A549 (cell line): ENCODE results near the gene EFS. TPM values are rescaled to one million over a fixed set of nuclear protein-coding genes. Genes with fewer than 3 reads are reported as not detected.
A peak's percentile ranks its signal among the peaks of the same experiment; 100 is the strongest.

Experiments used
- ATAC-seq, 2 experiments: fragments of 200-7000 bp in 1 of 2; fragments of >200 bp in 1 of 2; cut with Nextera tagmentation in 1 of 2; cut with Tn5 transposase in 1 of 2; 3 replicates each; pipeline versions ENCODE4 v1.8.0 to v1.9.1; 2018 to 2020; ENCODE audit warnings: mild to moderate bottlenecking in 1 of 2, moderate library complexity in 1 of 2
- CTCF ChIA-PET: fragments of 300-600 bp; sonication (Branson Sonifier 250); formaldehyde crosslinking; extraction: SDS; loops from one replicate; lab custom pipeline; 2021; ENCODE audit warnings: antibody characterized with exemption, inconsistent platforms; lab: Yijun Ruan, JAX
- POLR2A ChIA-PET: fragments of 350-600 bp; formaldehyde crosslinking; extraction: SDS; loops from one replicate; lab custom pipeline; 2021; ENCODE audit warnings: antibody characterized with exemption, inconsistent platforms; lab: Yijun Ruan, JAX
- DNase-seq, 2 experiments: peaks; one replicate each; pipeline versions ENCODE4 v3.0.0 to v3.0.0-alpha.2; 2011 to 2016; ENCODE audit warnings: low read depth in 1 of 2, low spot score in 1 of 2
- FAIRE-seq: peaks from 2 replicates; lab custom pipeline; 2011; peaks lifted over from hg19 to GRCh38; lab: Jason Lieb, UNC
- H3K27ac ChIP-seq, 2 experiments: fragments of >200 bp; sonication (Bioruptor Twin); formaldehyde crosslinking; 3 replicates each; pipeline ENCODE4 v1.5.1; 2016 to 2017
- H3K4me1 ChIP-seq: fragments of >200 bp; sonication (Bioruptor Twin); formaldehyde crosslinking; 3 replicates; pipeline ENCODE4 v1.6.1; 2016
- H3K4me2 ChIP-seq: fragments of >200 bp; sonication (Bioruptor Twin); formaldehyde crosslinking; 3 replicates; pipeline ENCODE4 v1.6.1; 2016
- H3K4me3 ChIP-seq: fragments of >200 bp; sonication (Bioruptor Twin); formaldehyde crosslinking; 3 replicates; pipeline ENCODE4 v1.5.1; 2016
- H3K9me3 ChIP-seq: fragments of >200 bp; sonication (Bioruptor Twin); formaldehyde crosslinking; 3 replicates; pipeline ENCODE4 v1.6.1; 2016
- CBX2 ChIP-seq: fragments of 200-600 bp; sonication (generic); IDR thresholded peaks from 2 replicates; pipeline ENCODE4 v1.6.1; 2016; ENCODE audit warnings: low read depth, mild to moderate bottlenecking, borderline replicate concordance
- CEBPB ChIP-seq, 2 experiments: fragments of >200 bp in 1 of 2; sonication (Bioruptor Twin) in 1 of 2; formaldehyde crosslinking in 1 of 2; IDR thresholded peaks; 2 replicates each; pipeline ENCODE4 v1.6.1; 2012 to 2016
- CHD4 ChIP-seq: fragments of 200-600 bp; sonication (generic); IDR thresholded peaks from 2 replicates; pipeline ENCODE4 v1.6.1; 2016; ENCODE audit warnings: antibody characterized with exemption, mild to moderate bottlenecking, borderline replicate concordance
- EHF ChIP-seq: fragments of 250-450 bp; sonication (Bioruptor Pico); IDR thresholded peaks from 2 replicates; pipeline ENCODE4 v1.5.0; 2020; ENCODE audit warnings: mild to moderate bottlenecking
- EHMT2 ChIP-seq: fragments of 200-600 bp; sonication (generic); IDR thresholded peaks from 2 replicates; pipeline ENCODE4 v1.6.1; 2016; ENCODE audit warnings: antibody characterized with exemption, low read depth, mild to moderate bottlenecking, moderate library complexity
- ESRRA ChIP-seq: fragments of 150-350 bp; IDR thresholded peaks from 2 replicates; pipeline ENCODE4 v1.6.1; 2014; ENCODE audit warnings: mild to moderate bottlenecking, low read length, borderline replicate concordance
- FOSB ChIP-seq: fragments of 250-450 bp; sonication (Bioruptor Pico); IDR thresholded peaks from 2 replicates; pipeline ENCODE4 v1.5.0; 2020; ENCODE audit warnings: mild to moderate bottlenecking, moderate library complexity
- FOXS1 ChIP-seq: fragments of 250-450 bp; sonication (Bioruptor Pico); IDR thresholded peaks from 2 replicates; pipeline ENCODE4 v1.5.0; 2020; ENCODE audit warnings: mild to moderate bottlenecking, moderate library complexity
- HEYL ChIP-seq: fragments of 250-450 bp; sonication (Bioruptor Pico); IDR thresholded peaks from 2 replicates; pipeline ENCODE4 v1.8.0; 2021; ENCODE audit warnings: mild to moderate bottlenecking, moderate library complexity
- HOXA7 ChIP-seq: fragments of 250-450 bp; sonication (Bioruptor Pico); IDR thresholded peaks from 2 replicates; pipeline ENCODE4 v1.5.0; 2020; ENCODE audit warnings: mild to moderate bottlenecking, moderate library complexity
- HOXB13 ChIP-seq: fragments of 250-450 bp; sonication (Bioruptor Pico); IDR thresholded peaks from 2 replicates; pipeline ENCODE4 v1.5.0; 2020; ENCODE audit warnings: low read depth, mild to moderate bottlenecking, moderate library complexity
- JUNB ChIP-seq: fragments of >200 bp; sonication (Bioruptor Twin); formaldehyde crosslinking; IDR thresholded peaks from 2 replicates; pipeline ENCODE4 v1.6.1; 2016
- KDM5A ChIP-seq: fragments of 200-600 bp; sonication (generic); IDR thresholded peaks from 2 replicates; pipeline ENCODE4 v1.6.1; 2016; ENCODE audit warnings: antibody characterized with exemption, mild to moderate bottlenecking
- NFE2L2 ChIP-seq: fragments of 150-350 bp; conservative IDR thresholded peaks from 2 replicates; pipeline ENCODE4 v1.6.1; 2014; ENCODE audit warnings: low read length
- NR3C1 ChIP-seq: fragments of >200 bp; sonication (Bioruptor Twin); formaldehyde crosslinking; IDR thresholded peaks from 3 replicates; pipeline ENCODE4 v1.6.1; 2017
- PHF8 ChIP-seq: fragments of 200-600 bp; sonication (generic); IDR thresholded peaks from 2 replicates; pipeline ENCODE4 v1.6.1; 2016; ENCODE audit warnings: low read depth, mild to moderate bottlenecking, antibody characterized with exemption, moderate library complexity, borderline replicate concordance
- POLR2A ChIP-seq: IDR thresholded peaks from 2 replicates; pipeline ENCODE4 v1.6.1; 2012; ENCODE audit warnings: mild to moderate bottlenecking, low read length
- RCOR1 ChIP-seq: fragments of 150-350 bp; IDR thresholded peaks from 2 replicates; pipeline ENCODE4 v1.6.1; 2014; ENCODE audit warnings: antibody characterized with exemption, low read length, low read depth
- RFX5 ChIP-seq: fragments of 450-650 bp; IDR thresholded peaks from 2 replicates; pipeline ENCODE4 v1.7.1; 2014; ENCODE audit warnings: antibody characterized with exemption, mild to moderate bottlenecking, moderate library complexity
- SREBF2 ChIP-seq: fragments of 450-650 bp; IDR thresholded peaks from 2 replicates; pipeline ENCODE4 v1.6.1; 2014; ENCODE audit warnings: mild to moderate bottlenecking, moderate library complexity
- ZFP36 ChIP-seq: fragments of 450-650 bp; IDR thresholded peaks from 2 replicates; pipeline ENCODE4 v1.6.1; 2014; ENCODE audit warnings: borderline replicate concordance; ENCODE audit not compliant: partially characterized antibody
- ZNF302 ChIP-seq: fragments of 250-450 bp; sonication (Bioruptor Pico); IDR thresholded peaks from 2 replicates; pipeline ENCODE4 v1.9.0; 2021; ENCODE audit warnings: inconsistent platforms, mild to moderate bottlenecking, moderate library complexity
- WGBS: methylation state at CpG from one replicate; pipeline ENCODE4 v1.1.6; 2017; ENCODE audit errors: missing lambda C conversion rate; 5-methylcytosine and 5-hydroxymethylcytosine counted together
- polyA plus RNA-seq, 4 experiments: library from polyadenylated mRNA; depleted of rRNA in 3 of 4; stranded (reverse); fragments of >200 nt; fragmentation: RNase III in 1 of 4; extraction: RNeasy Plus Mini Kit Qiagen cat#74134 plus additional on column Dnase treatment in 1 of 4; gene quantifications; 2 replicates in 3 of 4; 3 replicates in 1 of 4; pipeline ENCODE4 v1.2.3, GENCODE V29; 2011 to 2017
- TF ChIP-seq, protein P1 (sequence below): IDR thresholded peaks from 2 replicates; pipeline ENCODE4 v1.6.1; 2012
- TF ChIP-seq, protein P2 (sequence below): fragments of >200 bp; sonication (Bioruptor Twin); formaldehyde crosslinking; IDR thresholded peaks from 3 replicates; pipeline ENCODE4 v1.5.1; 2016
- TF ChIP-seq, protein P3 (sequence below): fragments of >200 bp; sonication (Bioruptor Twin); formaldehyde crosslinking; IDR thresholded peaks from 2 replicates; pipeline ENCODE4 v1.6.1; 2016
- TF ChIP-seq, protein P4 (sequence below): fragments of 200-600 bp; sonication (generic); IDR thresholded peaks from 2 replicates; pipeline ENCODE4 v1.6.1; 2016; ENCODE audit warnings: antibody characterized with exemption, mild to moderate bottlenecking, moderate library complexity

Gene EFS
- polyA plus RNA-seq, 2 of the 4 experiments (the other 2 are of a cell fraction): not detected

DNA sequence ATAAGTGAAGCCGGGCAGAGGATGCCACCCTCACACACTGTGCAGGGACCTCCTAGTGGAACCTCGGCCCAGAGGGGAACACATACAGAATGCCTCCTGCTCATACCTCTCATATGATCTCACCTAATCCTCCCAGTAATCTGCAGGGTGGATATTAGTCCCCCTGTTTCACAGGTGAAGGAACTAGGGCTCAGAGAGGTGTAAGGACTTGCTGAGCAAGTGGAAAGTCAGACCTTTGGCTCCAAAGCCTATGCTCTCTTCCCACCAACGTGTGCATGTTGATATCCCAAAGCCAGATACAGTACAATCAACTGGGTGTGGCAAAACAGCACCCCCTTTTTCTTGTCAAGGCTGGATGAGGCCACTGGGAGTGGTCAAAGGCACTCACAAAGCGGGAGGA lies 38.9 kb upstream of the EFS start:
- CTCF ChIA-PET: interaction anchor here (1.3 kb wide), 1 partner anchor 23 kb away, joined by 3 read pairs; no protein-coding TSS in a partner anchor
- ATAC-seq (peak in 1 of 2 experiments; percentile 15; a peak in 3 of 6 replicates), DNase-seq (no peak), FAIRE-seq (no peak)
- POLR2A ChIA-PET: no interaction called here
- no peak for TF ChIP-seq CBX2
- no peak for TF ChIP-seq JUNB
- no peak for TF ChIP-seq ZNF302 (CRISPR knock-in tag)
- no peak for TF ChIP-seq HOXB13 (CRISPR knock-in tag)
- TF ChIP-seq, protein P1, sequence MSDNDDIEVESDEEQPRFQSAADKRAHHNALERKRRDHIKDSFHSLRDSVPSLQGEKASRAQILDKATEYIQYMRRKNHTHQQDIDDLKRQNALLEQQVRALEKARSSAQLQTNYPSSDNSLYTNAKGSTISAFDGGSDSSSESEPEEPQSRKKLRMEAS: no peak
- no peak for TF ChIP-seq FOSB (CRISPR knock-in tag)
- no peak for TF ChIP-seq KDM5A
- no peak for TF ChIP-seq EHMT2
- no peak for TF ChIP-seq PHF8
- TF ChIP-seq SREBF2: no peak
- TF ChIP-seq RCOR1: no peak
- TF ChIP-seq, protein P2, sequence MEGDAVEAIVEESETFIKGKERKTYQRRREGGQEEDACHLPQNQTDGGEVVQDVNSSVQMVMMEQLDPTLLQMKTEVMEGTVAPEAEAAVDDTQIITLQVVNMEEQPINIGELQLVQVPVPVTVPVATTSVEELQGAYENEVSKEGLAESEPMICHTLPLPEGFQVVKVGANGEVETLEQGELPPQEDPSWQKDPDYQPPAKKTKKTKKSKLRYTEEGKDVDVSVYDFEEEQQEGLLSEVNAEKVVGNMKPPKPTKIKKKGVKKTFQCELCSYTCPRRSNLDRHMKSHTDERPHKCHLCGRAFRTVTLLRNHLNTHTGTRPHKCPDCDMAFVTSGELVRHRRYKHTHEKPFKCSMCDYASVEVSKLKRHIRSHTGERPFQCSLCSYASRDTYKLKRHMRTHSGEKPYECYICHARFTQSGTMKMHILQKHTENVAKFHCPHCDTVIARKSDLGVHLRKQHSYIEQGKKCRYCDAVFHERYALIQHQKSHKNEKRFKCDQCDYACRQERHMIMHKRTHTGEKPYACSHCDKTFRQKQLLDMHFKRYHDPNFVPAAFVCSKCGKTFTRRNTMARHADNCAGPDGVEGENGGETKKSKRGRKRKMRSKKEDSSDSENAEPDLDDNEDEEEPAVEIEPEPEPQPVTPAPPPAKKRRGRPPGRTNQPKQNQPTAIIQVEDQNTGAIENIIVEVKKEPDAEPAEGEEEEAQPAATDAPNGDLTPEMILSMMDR: no peak
- TF ChIP-seq ESRRA: no peak
- TF ChIP-seq NFE2L2: no peak
- TF ChIP-seq CEBPB (IDR thresholded peaks at IDR 0.05): no peak
- Histone ChIP-seq H3K27ac (no peak overlapping the region), H3K4me2 (no peak overlapping the region), H3K9me3 (no peaks in the 10 kb centered on the region), H3K4me3 (no peak overlapping the region), H3K4me1 (no peaks in the 10 kb centered on the region)
- WGBS: 20% methylated on average over 4 of the region's 4 CpGs

DNA sequence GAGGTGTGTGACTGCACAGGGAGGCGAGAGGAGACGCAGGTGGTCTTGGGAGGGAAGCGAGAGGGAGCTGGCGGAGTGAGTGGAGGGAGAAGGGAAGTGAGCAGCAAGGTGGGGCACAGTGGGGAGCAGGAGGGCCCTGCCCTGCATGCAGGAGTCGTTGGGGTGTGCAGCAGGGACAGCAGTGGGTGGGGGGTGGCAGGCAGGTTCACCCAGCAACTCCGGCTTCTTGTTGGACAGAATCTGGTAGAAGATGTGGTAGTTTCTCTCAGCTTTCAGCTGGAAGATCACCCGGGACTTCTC lies 38.1 kb upstream of the EFS start:
- H3K4me2 ChIP-seq: no peak overlapping the region
- no peak overlapping the region for H3K4me3 ChIP-seq
- ATAC-seq: no peak
- H3K4me1 ChIP-seq: no peaks in the 10 kb centered on the region
- FAIRE-seq: no peak
- WGBS: 44% methylated on average over 7 of the region's 7 CpGs
- H3K9me3 ChIP-seq: no peaks in the 10 kb centered on the region
- TF ChIP-seq KDM5A (no peak), SREBF2 (no peak)
- no peak for DNase-seq
- H3K27ac ChIP-seq: no peak overlapping the region
- CTCF ChIA-PET: no interaction called here
- POLR2A ChIA-PET: no interaction called here

DNA sequence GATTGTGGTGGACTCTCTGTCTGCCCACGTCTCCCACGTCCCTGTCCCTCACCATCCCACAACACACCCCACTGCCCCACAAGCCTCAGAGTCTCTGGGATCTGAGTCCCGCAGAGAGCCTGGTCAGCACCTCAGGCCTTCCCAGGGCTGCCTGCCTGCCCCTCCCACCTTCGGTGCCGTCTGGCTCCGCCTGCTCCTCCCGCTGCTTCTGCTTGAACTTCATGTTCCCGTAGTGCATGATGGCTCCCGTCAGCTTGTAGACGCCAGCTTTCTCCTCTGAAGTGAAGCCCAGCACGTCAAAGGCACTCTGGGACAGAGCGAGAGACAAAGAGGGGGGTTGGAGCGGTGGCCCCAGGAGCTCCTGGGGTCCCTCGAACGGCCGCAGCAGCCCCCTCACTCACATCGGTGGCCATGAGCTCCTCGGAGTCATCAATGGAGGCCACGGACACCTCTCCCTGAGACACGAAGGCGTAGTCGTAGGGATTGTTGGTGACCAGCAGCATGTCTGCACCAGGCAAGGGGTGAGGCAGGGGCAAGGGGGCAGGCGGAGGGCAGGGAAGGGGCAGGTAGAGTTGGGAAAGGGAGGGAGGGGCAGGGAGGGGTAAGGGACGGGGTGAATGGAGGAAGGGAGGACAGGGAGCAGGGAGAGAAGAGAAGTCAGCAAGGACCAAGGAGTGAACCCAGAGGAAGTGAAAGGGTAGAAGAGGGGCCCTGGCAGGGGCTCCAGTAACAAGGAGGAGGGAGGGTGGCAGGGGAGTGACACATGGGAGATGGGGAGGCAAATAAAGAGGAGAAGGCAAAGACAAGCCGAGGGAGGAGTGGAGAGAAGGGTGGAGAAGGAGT lies 37.5 kb upstream of the EFS start:
- Histone ChIP-seq H3K9me3 (no peaks in the 10 kb centered on the region), H3K4me3 (no peak overlapping the region)
- POLR2A ChIA-PET: no interaction called here
- TF ChIP-seq PHF8 (no peak), EHF (CRISPR knock-in tag) (no peak), ZFP36 (no peak), NR3C1 (no peak), POLR2A (no peak), HOXA7 (no peak), CEBPB (IDR thresholded peaks at IDR 0.05) (no peak), CHD4 (no peak), HEYL (CRISPR knock-in tag) (no peak), RFX5 (no peak), FOXS1 (CRISPR knock-in tag) (no peak)
- TF ChIP-seq, protein P3, sequence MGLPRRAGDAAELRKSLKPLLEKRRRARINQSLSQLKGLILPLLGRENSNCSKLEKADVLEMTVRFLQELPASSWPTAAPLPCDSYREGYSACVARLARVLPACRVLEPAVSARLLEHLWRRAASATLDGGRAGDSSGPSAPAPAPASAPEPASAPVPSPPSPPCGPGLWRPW: no peak
- TF ChIP-seq, protein P4, sequence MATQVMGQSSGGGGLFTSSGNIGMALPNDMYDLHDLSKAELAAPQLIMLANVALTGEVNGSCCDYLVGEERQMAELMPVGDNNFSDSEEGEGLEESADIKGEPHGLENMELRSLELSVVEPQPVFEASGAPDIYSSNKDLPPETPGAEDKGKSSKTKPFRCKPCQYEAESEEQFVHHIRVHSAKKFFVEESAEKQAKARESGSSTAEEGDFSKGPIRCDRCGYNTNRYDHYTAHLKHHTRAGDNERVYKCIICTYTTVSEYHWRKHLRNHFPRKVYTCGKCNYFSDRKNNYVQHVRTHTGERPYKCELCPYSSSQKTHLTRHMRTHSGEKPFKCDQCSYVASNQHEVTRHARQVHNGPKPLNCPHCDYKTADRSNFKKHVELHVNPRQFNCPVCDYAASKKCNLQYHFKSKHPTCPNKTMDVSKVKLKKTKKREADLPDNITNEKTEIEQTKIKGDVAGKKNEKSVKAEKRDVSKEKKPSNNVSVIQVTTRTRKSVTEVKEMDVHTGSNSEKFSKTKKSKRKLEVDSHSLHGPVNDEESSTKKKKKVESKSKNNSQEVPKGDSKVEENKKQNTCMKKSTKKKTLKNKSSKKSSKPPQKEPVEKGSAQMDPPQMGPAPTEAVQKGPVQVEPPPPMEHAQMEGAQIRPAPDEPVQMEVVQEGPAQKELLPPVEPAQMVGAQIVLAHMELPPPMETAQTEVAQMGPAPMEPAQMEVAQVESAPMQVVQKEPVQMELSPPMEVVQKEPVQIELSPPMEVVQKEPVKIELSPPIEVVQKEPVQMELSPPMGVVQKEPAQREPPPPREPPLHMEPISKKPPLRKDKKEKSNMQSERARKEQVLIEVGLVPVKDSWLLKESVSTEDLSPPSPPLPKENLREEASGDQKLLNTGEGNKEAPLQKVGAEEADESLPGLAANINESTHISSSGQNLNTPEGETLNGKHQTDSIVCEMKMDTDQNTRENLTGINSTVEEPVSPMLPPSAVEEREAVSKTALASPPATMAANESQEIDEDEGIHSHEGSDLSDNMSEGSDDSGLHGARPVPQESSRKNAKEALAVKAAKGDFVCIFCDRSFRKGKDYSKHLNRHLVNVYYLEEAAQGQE: no peak
- TF ChIP-seq, protein P1: no peak
- TF ChIP-seq, all 56 proteins: peak for 0
- H3K4me1 ChIP-seq: no peaks in the 10 kb centered on the region
- 18% methylated on average over 22 of the region's 25 CpGs for WGBS
- CTCF ChIA-PET: interaction anchor here (0.7 to 0.9 kb wide), 2 partner anchors 40 to 76 kb away, joined by 3 to 4 read pairs; no protein-coding TSS in a partner anchor
- FAIRE-seq: no peak
- peak overlapping the region; percentile 47; the same call in 2 of the 3 replicates for H3K4me2 ChIP-seq
- ATAC-seq: peak; percentile 36 to 56; a peak in 3 of 6 replicates
- DNase-seq: no peak
- H3K27ac ChIP-seq: no peak overlapping the region
